ENCODE results near the gene KRT33A.

Gene KRT33A

DNA sequence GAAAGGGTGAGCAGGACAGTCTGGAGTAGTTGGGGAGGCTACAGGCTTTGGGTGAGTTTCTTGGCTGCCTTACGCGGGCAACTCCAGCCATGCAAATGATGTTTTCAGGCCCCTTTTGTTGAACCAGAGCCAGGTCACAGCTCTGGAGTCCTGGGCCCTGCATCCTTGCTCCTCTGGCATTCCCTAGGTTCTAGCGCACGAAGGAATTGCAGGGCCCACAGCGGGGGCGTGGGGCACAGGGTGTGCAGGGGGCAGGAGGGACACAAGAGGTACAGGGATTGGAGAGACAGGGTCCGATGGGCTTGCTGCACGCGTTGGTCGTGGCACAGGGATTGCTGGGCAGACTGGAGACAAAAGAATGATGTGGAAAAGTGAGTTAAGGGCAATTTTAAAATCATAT is 43.2 kb upstream of the KRT33A start:
- Histone ChIP-seq H3K27me3 (peaks cover 51% of the 10 kb centered on the region), H3K27ac (no peak overlapping the region), H3K4me1 (ENCODE audit: control insufficient read depth in 1 of 2, insufficient read depth in 1 of 2, low read depth in 1 of 2, low read length in 1 of 2) (no peaks in the 10 kb centered on the region), H3K9me3 (no peaks in the 10 kb centered on the region), H3K4me3 (ENCODE audit: low read depth in 1 of 2, low read length in 1 of 2) (no peak overlapping the region), H3K36me3 (no peaks in the 10 kb centered on the region)
- TF ChIP-seq, protein P1, sequence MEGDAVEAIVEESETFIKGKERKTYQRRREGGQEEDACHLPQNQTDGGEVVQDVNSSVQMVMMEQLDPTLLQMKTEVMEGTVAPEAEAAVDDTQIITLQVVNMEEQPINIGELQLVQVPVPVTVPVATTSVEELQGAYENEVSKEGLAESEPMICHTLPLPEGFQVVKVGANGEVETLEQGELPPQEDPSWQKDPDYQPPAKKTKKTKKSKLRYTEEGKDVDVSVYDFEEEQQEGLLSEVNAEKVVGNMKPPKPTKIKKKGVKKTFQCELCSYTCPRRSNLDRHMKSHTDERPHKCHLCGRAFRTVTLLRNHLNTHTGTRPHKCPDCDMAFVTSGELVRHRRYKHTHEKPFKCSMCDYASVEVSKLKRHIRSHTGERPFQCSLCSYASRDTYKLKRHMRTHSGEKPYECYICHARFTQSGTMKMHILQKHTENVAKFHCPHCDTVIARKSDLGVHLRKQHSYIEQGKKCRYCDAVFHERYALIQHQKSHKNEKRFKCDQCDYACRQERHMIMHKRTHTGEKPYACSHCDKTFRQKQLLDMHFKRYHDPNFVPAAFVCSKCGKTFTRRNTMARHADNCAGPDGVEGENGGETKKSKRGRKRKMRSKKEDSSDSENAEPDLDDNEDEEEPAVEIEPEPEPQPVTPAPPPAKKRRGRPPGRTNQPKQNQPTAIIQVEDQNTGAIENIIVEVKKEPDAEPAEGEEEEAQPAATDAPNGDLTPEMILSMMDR (IDR thresholded peaks at IDR 0.05) = no peak

DNA sequence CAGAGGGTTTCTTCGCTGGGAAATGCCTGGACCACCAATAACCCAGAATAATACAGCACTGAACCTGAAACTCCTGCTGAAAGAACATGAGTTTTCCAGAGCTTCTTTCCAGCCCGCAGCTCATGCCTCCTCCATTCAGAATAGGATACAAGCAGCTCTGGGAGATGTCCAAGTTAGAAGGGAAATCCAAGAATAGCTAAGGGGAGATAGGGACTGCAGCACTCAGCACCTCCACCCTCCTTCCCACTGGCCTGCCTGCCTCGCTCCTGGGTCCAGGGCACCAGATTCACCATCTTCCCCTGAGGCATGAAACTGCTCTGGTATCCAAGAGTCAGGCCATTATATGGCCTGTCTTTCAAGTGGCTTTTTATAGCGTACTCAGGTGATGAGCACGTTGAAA is 42.7 kb upstream of the KRT33A start:
- H3K36me3 ChIP-seq = no peaks in the 10 kb centered on the region
- peaks cover 56% of the 10 kb centered on the region for H3K27me3 ChIP-seq
- H3K4me1 ChIP-seq (ENCODE audit: control insufficient read depth in 1 of 2, insufficient read depth in 1 of 2, low read depth in 1 of 2, low read length in 1 of 2) = no peaks in the 10 kb centered on the region
- H3K9me3 ChIP-seq = no peaks in the 10 kb centered on the region
- no peak overlapping the region for H3K27ac ChIP-seq
- TF ChIP-seq, protein P1 (IDR thresholded peaks at IDR 0.05) = no peak
- H3K4me3 ChIP-seq (ENCODE audit: low read depth in 1 of 2, low read length in 1 of 2) = no peak overlapping the region

DNA sequence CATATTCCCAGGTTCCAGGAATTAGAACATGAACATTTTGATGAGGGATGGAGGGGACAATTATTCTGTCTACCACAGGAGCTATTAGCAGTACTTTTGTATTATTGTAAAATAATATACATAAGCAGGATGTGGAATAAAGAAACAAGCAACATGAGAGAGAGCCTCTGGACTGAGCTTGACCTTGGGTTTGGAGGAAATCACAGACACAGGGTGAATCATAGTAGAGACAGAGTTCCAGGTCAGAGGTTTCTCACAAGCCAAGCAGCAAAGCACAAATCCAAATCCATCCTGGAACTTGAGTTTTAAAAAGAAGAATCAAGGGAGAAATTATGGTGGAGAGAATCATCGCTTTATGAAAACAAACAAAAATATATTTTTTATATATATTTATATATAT is 41.6 kb upstream of the KRT33A start:
- TF ChIP-seq, protein P1 (IDR thresholded peaks at IDR 0.05) = no peak

DNA sequence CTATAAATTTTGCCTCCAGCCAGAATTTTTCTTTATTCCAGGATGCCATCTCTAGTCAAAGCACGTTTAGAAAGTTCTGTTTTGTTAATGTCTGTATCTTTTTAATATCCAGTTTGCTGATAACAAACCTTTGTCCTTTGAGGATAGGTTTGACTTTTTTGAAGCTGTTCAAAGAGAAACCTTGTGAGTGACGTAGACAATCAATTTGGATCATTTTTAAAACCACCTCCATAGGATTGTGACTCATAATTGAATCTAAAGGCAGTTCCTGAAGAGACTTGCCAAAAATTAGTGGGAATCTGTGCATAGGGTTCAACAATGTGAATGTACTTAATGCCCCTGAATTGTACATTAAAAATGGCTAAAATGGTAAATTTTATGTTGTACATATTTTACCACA is 40.9 kb upstream of the KRT33A start:
- Histone ChIP-seq H3K27me3 (peaks cover 63% of the 10 kb centered on the region), H3K4me3 (ENCODE audit: low read depth in 1 of 2, low read length in 1 of 2) (no peak overlapping the region), H3K27ac (no peak overlapping the region), H3K4me1 (ENCODE audit: control insufficient read depth in 1 of 2, insufficient read depth in 1 of 2, low read depth in 1 of 2, low read length in 1 of 2) (no peaks in the 10 kb centered on the region), H3K36me3 (no peaks in the 10 kb centered on the region), H3K9me3 (no peaks in the 10 kb centered on the region)
- TF ChIP-seq, protein P1 (IDR thresholded peaks at IDR 0.05) = no peak

More for the DNA sequence above, 41.6 kb upstream of the KRT33A start:
- Histone ChIP-seq H3K27ac (no peak overlapping the region), H3K27me3 (peaks cover 63% of the 10 kb centered on the region), H3K4me3 (ENCODE audit: low read depth in 1 of 2, low read length in 1 of 2) (no peak overlapping the region), H3K4me1 (ENCODE audit: control insufficient read depth in 1 of 2, insufficient read depth in 1 of 2, low read depth in 1 of 2, low read length in 1 of 2) (no peaks in the 10 kb centered on the region), H3K9me3 (no peaks in the 10 kb centered on the region), H3K36me3 (no peaks in the 10 kb centered on the region)

DNA sequence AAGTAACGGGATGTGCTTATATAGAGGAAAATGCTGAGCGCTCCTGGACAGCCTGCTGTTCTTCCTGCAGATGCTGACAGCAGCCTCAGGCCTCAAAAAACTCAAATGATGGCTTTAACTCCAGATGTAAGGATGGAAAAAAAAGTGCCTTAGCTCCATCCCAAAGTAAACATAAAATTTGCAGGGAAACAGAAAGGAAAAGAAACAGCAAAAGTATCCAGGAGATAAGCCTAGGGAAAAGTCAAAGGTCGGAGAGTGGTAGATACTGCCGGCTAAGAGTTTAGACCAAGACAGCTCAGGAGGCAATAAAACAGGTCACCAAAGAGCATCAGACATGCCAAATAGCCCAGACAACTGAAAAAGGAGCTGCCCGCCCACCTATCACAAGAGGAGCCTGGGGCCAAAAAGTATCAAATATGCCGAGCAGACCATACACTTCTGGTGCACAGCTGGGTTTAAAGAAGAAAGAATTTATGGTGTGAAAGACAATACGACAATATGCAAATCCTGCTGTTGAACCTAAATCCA is 39.8 kb upstream of the KRT33A start:
- H3K27ac ChIP-seq = no peak overlapping the region
- TF ChIP-seq, protein P1 (IDR thresholded peaks at IDR 0.05) = no peak

DNA sequence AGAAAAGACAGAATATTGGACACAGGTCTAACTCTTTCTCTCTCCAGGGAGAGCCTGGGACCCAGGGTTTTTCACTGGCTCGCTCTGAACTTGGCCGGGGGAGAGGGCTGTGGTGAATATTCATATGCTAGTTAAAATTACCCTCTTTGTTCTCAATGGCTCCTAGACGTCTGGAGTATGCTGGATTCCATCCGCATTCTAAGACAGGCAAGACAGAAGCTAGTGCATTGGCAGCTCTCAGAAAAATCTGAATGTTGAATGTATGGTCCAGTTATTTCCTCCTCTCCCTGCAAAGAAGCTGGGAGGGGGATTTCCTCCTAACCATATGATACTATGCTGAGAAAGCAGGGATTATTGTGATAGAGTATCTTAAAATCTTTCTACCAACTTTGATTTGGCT is 37.0 kb upstream of the KRT33A start:
- peaks cover 46% of the 10 kb centered on the region for H3K27me3 ChIP-seq
- H3K9me3 ChIP-seq = no peaks in the 10 kb centered on the region
- no peaks in the 10 kb centered on the region for H3K4me1 ChIP-seq (ENCODE audit: control insufficient read depth in 1 of 2, insufficient read depth in 1 of 2, low read depth in 1 of 2, low read length in 1 of 2)
- H3K27ac ChIP-seq = no peak overlapping the region
- no peak overlapping the region for H3K4me3 ChIP-seq (ENCODE audit: low read depth in 1 of 2, low read length in 1 of 2)
- no peaks in the 10 kb centered on the region for H3K36me3 ChIP-seq
- TF ChIP-seq, protein P1 (IDR thresholded peaks at IDR 0.05) = no peak

More for the DNA sequence above, 39.8 kb upstream of the KRT33A start:
- Histone ChIP-seq H3K9me3 (no peaks in the 10 kb centered on the region), H3K36me3 (no peaks in the 10 kb centered on the region), H3K4me3 (ENCODE audit: low read depth in 1 of 2, low read length in 1 of 2) (no peak overlapping the region), H3K27me3 (peaks cover 57% of the 10 kb centered on the region), H3K4me1 (ENCODE audit: control insufficient read depth in 1 of 2, insufficient read depth in 1 of 2, low read depth in 1 of 2, low read length in 1 of 2) (no peaks in the 10 kb centered on the region)

Measured in neutrophil (primary cell).